ENCODE data around the gene REX1BD. TPM values are rescaled to one million over a fixed set of nuclear protein-coding genes. Genes with fewer than 3 reads are reported as not detected.

Gene REX1BD
- total and polyA plus RNA-seq, 2 donors (not counting 1 experiment from before 2014, with no cell fraction given): 90.9 to 164 TPM

DNA sequence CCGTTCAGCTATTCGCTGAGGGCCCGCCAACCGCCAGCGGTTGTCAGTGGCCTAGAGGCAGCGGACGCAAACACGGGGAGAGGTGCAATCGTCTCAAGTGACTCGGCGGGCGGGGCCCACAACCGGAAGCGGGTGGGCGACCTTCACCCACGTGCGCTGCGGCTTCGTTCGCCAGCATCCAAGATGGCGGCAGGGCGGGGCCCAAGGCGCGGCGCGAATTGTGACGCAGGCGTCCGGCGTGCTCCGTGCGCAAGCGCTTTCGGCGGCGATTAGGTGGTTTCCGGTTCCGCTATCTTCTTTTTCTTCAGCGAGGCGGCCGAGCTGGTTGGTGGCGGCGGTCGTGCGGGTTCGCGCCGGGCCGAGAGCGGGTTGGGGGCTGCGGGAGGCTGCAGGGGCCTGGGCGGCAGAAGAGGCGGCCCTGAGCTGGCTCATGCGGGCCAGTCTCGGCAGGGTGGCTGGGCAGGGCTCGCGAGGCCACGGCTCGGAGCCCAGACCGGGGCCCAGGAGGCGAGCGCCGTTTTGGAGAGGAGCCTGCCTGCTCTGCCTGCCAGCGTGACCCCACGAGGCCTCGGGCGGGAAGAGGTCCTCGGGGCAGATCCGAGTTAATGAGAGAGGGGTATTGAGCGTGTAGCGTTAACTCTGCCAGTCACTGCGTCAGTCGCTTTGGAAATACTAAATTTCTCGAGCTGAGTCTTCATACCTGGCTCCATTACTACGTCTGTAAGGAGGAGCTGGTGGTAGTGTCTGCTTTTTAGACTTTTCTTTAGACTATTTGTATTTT, 16.8 kb upstream of the REX1BD start, which contains the start of gene UBA52:
UBA52 (plus strand) TSS at position 294 of the 781 bp plus-strand sequence. CDS start 1,444 bp downstream, outside the sequence.
- H3K4me3 Mint-ChIP-seq: peak within 1 kb of the TSS; percentile 94
- Histone ChIP-seq H3K4me3 (ENCODE audit: control extremely low read depth in 1 of 5, extremely low read depth in 1 of 5, insufficient read depth in 1 of 5, low read depth in 2 of 5, low read length in 4 of 5) (peak within 1 kb of the TSS; percentile 69 to 94 (median 86)), H3K36me3 (replicated peaks in 1 of 2; ENCODE audit: control extremely low read depth in 1 of 2, control insufficient read depth in 1 of 2, extremely low read depth in 1 of 2, insufficient read depth in 2 of 2, low read length in 1 of 2) (peaks cover 0 to 54% of the 10 kb centered on the region in 2 experiments), H2AFZ (ENCODE audit: insufficient read depth, low read depth, low read length, poor library complexity, severe bottlenecking) (peak within 1 kb of the TSS; percentile 65), H3K79me2 (ENCODE audit: control insufficient read depth, insufficient read depth, low read length) (peaks cover 19% of the 10 kb centered on the region), H4K20me1 (ENCODE audit: control insufficient read depth, insufficient read depth, low read length, poor library complexity, severe bottlenecking) (peaks cover 31% of the 10 kb centered on the region), H3K4me1 (ENCODE audit: control insufficient read depth in 2 of 2, insufficient read depth in 2 of 2, low read length in 2 of 2) (peaks cover 12 to 25% of the 10 kb centered on the region in 2 donors), H3K4me2 (replicated peaks; ENCODE audit: low read depth, low read length, poor library complexity, severe bottlenecking) (peak within 1 kb of the TSS; percentile 80), H3K9ac (ENCODE audit: low read length) (peak within 1 kb of the TSS; percentile 93), H3K27me3 (replicated peaks in 1 of 4; ENCODE audit: control extremely low read depth in 1 of 4, control insufficient read depth in 3 of 4, insufficient read depth in 4 of 4, low read length in 3 of 4) (no peaks in the 10 kb centered on the region), H3K9me3 (ENCODE audit: control extremely low read depth in 1 of 3, control insufficient read depth in 2 of 3, insufficient read depth in 1 of 3, low read length in 2 of 3) (no peaks in the 10 kb centered on the region), H3K27ac (ENCODE audit: low read length in 2 of 2) (peak within 1 kb of the TSS; percentile 85 to 95)
- intact Hi-C loops (cut with micrococcal nuclease): loop anchor here (1.0 to 5.0 kb wide), 6 partner anchors 14 to 1494 kb away; partner anchors contain the start of genes ELL, HAUS8, KXD1 and MYO9B
- H3K27ac Mint-ChIP-seq: peak within 1 kb of the TSS; percentile 90
- peaks cover 16% of the 10 kb centered on the region for H3K4me1 Mint-ChIP-seq
- TF ChIP-seq, protein P1, sequence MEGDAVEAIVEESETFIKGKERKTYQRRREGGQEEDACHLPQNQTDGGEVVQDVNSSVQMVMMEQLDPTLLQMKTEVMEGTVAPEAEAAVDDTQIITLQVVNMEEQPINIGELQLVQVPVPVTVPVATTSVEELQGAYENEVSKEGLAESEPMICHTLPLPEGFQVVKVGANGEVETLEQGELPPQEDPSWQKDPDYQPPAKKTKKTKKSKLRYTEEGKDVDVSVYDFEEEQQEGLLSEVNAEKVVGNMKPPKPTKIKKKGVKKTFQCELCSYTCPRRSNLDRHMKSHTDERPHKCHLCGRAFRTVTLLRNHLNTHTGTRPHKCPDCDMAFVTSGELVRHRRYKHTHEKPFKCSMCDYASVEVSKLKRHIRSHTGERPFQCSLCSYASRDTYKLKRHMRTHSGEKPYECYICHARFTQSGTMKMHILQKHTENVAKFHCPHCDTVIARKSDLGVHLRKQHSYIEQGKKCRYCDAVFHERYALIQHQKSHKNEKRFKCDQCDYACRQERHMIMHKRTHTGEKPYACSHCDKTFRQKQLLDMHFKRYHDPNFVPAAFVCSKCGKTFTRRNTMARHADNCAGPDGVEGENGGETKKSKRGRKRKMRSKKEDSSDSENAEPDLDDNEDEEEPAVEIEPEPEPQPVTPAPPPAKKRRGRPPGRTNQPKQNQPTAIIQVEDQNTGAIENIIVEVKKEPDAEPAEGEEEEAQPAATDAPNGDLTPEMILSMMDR (IDR thresholded peaks at IDR 0.05): no peak
- TF ChIP-seq EZH2 (IDR thresholded peaks at IDR 0.05; ENCODE audit: borderline replicate concordance, insufficient read depth, low read depth, low read length, poor library complexity, severe bottlenecking): no peak
- ATAC-seq (ENCODE audit: low read depth) (peak; percentile 93), DNase-seq (peak; percentile 99)
- WGBS (ENCODE audit: insufficient coverage): under 1% methylated on average over 75 of the region's 75 CpGs
- H3K9me3 Mint-ChIP-seq (ENCODE audit: insufficient read depth): no peaks in the 10 kb centered on the region
- POLR2A ChIA-PET: interaction anchor here (0.7 to 1.8 kb wide), 13 partner anchors 12 to 817 kb away, joined by 3 to 26 read pairs (median 5); partner anchors contain the start of genes COPE, DDX49, ELL and KXD1
- CTCF ChIA-PET: interaction anchor here (0.6 to 3.7 kb wide), 13 partner anchors 12 to 275 kb away, joined by 3 to 26 read pairs (median 3); partner anchors contain the start of genes ELL, KXD1 and REX1BD
- no peaks in the 10 kb centered on the region for H3K27me3 Mint-ChIP-seq

Measured in B cell (primary cell).